Pancreas (tissue), 10 donors: ENCODE results near the gene HS2ST1. TPM values are rescaled to one million over a fixed set of nuclear protein-coding genes. Genes with fewer than 3 reads are reported as not detected.
A peak's percentile ranks its signal among the peaks of the same experiment; 100 is the strongest.

Experiments used
- ATAC-seq, 4 donors: fragments of 200-7000 bp; cut with Tn5 transposase; one replicate each; pipeline versions ENCODE4 v1.8.0 to v1.9.1; 2020; ENCODE audit warnings: mild to moderate bottlenecking in 4 of 4, moderate library complexity in 4 of 4
- DNase-seq, 6 donors: peaks; one replicate each; pipeline ENCODE4 v3.0.0-alpha.2; 2020
- FAIRE-seq: peaks from 2 replicates; lab custom pipeline; 2012; peaks lifted over from hg19 to GRCh38; lab: Jason Lieb, UNC
- H3K27ac ChIP-seq, 4 donors: fragments of 200-600 bp; sonication (generic); 1 replicate in 3 of 4; 2 replicates in 1 of 4; pipeline versions ENCODE4 v1.5.0 to v1.8.0; 2020
- H3K27me3 ChIP-seq, 4 donors: fragments of 200-600 bp; one replicate each; pipeline ENCODE4 v1.8.0; 2021
- H3K36me3 ChIP-seq, 3 donors: fragments of 200-600 bp; sonication (generic) in 1 of 3; one replicate each; pipeline versions ENCODE4 v1.5.0 to v1.8.0; 2020 to 2021
- H3K4me1 ChIP-seq, 3 donors: fragments of 200-600 bp; one replicate each; pipeline ENCODE4 v1.8.0; 2021
- H3K4me3 ChIP-seq, 4 donors: fragments of 200-600 bp; sonication (generic) in 2 of 4; one replicate each; pipeline versions ENCODE4 v1.5.0 to v1.8.0; 2020 to 2021
- H3K9me3 ChIP-seq, 4 donors: fragments of 200-600 bp; one replicate each; pipeline ENCODE4 v1.8.0; 2021
- CTCF ChIP-seq, 4 donors: fragments of 200-600 bp; sonication (generic) in 3 of 4; IDR thresholded peaks; one replicate each; pipeline versions ENCODE4 v1.5.0 to v1.8.0; 2021; ENCODE audit warnings: antibody characterized with exemption in 4 of 4
- WGBS, 2 donors: extraction: QIAGEN DNeasy Blood & Tissue Kit; methylation state at CpG; one replicate each; pipeline ENCODE4 v1.1.7; 2013; 5-methylcytosine and 5-hydroxymethylcytosine counted together
- intact Hi-C, 3 donors: fragments of 100-400 bp; cut with DNase I; formaldehyde crosslinking; loops; one replicate each; pipeline versions ENCODE4 v1.11.1 to v1.14.2; 2022
- polyA plus RNA-seq, 2 donors: library from polyadenylated mRNA; stranded (reverse); fragments of 200-250 nt; gene quantifications; one replicate each; pipeline ENCODE4 v1.2.3, GENCODE V29; 2013
- total RNA-seq, 6 donors: library from RNA; stranded (reverse); fragmentation: NEBNext Ultra II Directional in 4 of 6; extraction: Animal tissue kit (Norgen Biotek cat#: 25700) in 4 of 6; gene quantifications; one replicate each; pipeline versions ENCODE4 v1.2.1 to v1.2.4, GENCODE V29; 2021 to 2023
- donor health status: healthy with polysubstance abuse.
- donor health status: DM: no; HTN: no; CAD: no; lungs with moderate emphysema.
- donor health status: DM: no; HTN: no; CAD: no.
- donor health status: control.
- donor health status: control.
- donor health status: Bipolar disorder and iron deficiency.
- donor health status: DM: yes; HTN: yes; CAD: no.
- donor health status: DM: no; HTN: no; CAD: no.
- donor health status: DM: no; HTN: no; CAD: no.
- donor health status: DM: yes; HTN: yes; CAD: no.

Gene HS2ST1
- total and polyA plus RNA-seq, 8 donors = 2.8 to 16.1 (median 10.9) TPM

- Histone ChIP-seq H3K9me3 (no peaks in the 10 kb centered on the region), H3K36me3 (no peaks in the 10 kb centered on the region), H3K27ac (no peak overlapping the region), H3K4me1 (no peaks in the 10 kb centered on the region), H3K4me3 (no peak overlapping the region), H3K27me3 (no peaks in the 10 kb centered on the region)
- FAIRE-seq (no peak), DNase-seq (no peak), ATAC-seq (no peak)
- intact Hi-C loops = no loop called here
- no peak for TF ChIP-seq CTCF (IDR thresholded peaks at IDR 0.05)
- WGBS, 2 donors = 62 to 67% methylated on average over 1 of the region's 1 CpG
These were observed 214.6 kb downstream of the HS2ST1 start for GRCh38 chr1:87129038-87129437.

- Histone ChIP-seq H3K36me3 (no peaks in the 10 kb centered on the region), H3K27ac (no peak overlapping the region), H3K4me1 (no peaks in the 10 kb centered on the region), H3K4me3 (no peak overlapping the region), H3K9me3 (no peaks in the 10 kb centered on the region), H3K27me3 (no peaks in the 10 kb centered on the region)
- ATAC-seq = peak in 1 of 4 donors; percentile 5
- peak in 1 of 6 donors; percentile 8 for DNase-seq
- no peak for FAIRE-seq
- no peak for TF ChIP-seq CTCF (IDR thresholded peaks at IDR 0.05)
- intact Hi-C loops = no loop called here
- WGBS, 2 donors = 71 to 73% methylated on average over 8 of the region's 8 CpGs
These were observed 215.2 kb downstream of the HS2ST1 start for GRCh38 chr1:87129606-87130005.

- Histone ChIP-seq H3K4me3 (no peak overlapping the region), H3K36me3 (no peaks in the 10 kb centered on the region), H3K4me1 (no peaks in the 10 kb centered on the region), H3K27ac (no peak overlapping the region), H3K27me3 (no peaks in the 10 kb centered on the region), H3K9me3 (no peaks in the 10 kb centered on the region)
- WGBS, 2 donors = 52 to 60% methylated on average over 4 of the region's 4 CpGs
- TF ChIP-seq CTCF (IDR thresholded peaks at IDR 0.05) = no peak
- DNase-seq = no peak
- intact Hi-C loops = no loop called here
- FAIRE-seq = no peak
- ATAC-seq = no peak
These were observed 216.0 kb downstream of the HS2ST1 start for GRCh38 chr1:87130438-87130837.

GRCh38 chr1:87131809-87132283 lies 217.4 kb downstream of the HS2ST1 start:
- FAIRE-seq (no peak), DNase-seq (peak; percentile 67 to 91 (median 83)), ATAC-seq (peak; percentile 95 to 99 (median 98))
- Histone ChIP-seq H3K4me1 (no peaks in the 10 kb centered on the region), H3K4me3 (peak overlapping the region; percentile 8 to 57 (median 32)), H3K27me3 (no peaks in the 10 kb centered on the region), H3K27ac (peak overlapping the region in 1 of 4 donors; percentile 14), H3K36me3 (no peaks in the 10 kb centered on the region), H3K9me3 (no peaks in the 10 kb centered on the region)
- intact Hi-C loops = no loop called here
- peak; percentile 85 to 94 (median 89) for TF ChIP-seq CTCF (IDR thresholded peaks at IDR 0.05)
- 1 to 2% methylated on average over 32 of the region's 32 CpGs for WGBS, 2 donors

- Histone ChIP-seq H3K27me3 (no peaks in the 10 kb centered on the region), H3K4me3 (peak overlapping the region; percentile 8 to 57 (median 32)), H3K9me3 (no peaks in the 10 kb centered on the region), H3K36me3 (no peaks in the 10 kb centered on the region), H3K27ac (peak overlapping the region in 1 of 4 donors; percentile 14), H3K4me1 (no peaks in the 10 kb centered on the region)
- intact Hi-C loops = no loop called here
- no peak for TF ChIP-seq CTCF (IDR thresholded peaks at IDR 0.05)
- FAIRE-seq (no peak), DNase-seq (peak in 3 of 6 donors; percentile 26 to 63 (median 58)), ATAC-seq (peak; percentile 16 to 43 (median 26))
- 49 to 70% methylated on average over 34 to 47 of the region's 47 CpGs for WGBS, 2 donors
These were observed 217.9 kb downstream of the HS2ST1 start for GRCh38 chr1:87132284-87132870.
